Effector CD4-positive, alpha-beta T cell (primary cell): ENCODE results near the gene TMEM187.

ENCODE experiments used
- DNase-seq: peaks from one replicate; pipeline ENCODE4 v3.0.0-alpha.2; 2020

The TMEM187 gene

GRCh38 chrX:154006947-154007346, 34.4 kb downstream of the TMEM187 start:
- DNase-seq: no peak

GRCh38 chrX:154008521-154008920, 36.0 kb downstream of the TMEM187 start:
- DNase-seq: no peak

DNA sequence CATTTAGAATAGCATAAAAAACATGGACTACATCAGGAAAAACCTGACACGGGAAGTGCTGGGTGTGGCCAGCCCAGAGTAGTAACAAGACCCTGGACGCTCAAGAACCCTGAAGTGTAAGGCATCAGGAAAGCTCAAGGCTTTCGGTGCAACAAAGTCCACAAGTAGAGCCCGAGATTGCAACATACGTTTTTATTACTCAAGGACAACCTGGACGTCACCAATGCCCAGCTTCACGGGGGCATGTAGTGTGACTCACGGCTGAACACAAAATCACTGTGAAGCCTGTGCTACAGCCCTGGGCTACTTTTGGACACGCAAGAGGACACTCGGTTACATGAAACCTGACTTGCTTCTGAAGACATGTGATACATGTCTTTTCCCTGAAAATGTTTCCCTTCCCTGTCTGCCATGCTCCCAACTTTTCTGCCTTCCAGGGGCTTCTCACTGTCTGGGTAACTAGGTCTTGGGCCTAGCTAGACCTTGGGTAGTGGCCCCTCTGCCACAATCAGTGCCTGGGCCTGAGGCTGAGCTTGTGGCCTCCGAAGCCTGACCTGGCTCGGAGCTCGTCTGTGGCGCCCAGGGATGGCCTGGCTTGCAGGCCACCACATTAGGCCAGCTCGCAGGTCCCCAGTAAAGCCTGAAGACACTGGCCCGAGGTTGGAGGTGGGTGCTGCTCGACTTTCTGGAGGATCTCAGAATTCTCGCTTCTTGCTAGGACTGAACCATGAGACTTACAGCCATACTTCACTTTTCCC, 38.0 kb downstream of the TMEM187 start:
- no peak for DNase-seq

DNA sequence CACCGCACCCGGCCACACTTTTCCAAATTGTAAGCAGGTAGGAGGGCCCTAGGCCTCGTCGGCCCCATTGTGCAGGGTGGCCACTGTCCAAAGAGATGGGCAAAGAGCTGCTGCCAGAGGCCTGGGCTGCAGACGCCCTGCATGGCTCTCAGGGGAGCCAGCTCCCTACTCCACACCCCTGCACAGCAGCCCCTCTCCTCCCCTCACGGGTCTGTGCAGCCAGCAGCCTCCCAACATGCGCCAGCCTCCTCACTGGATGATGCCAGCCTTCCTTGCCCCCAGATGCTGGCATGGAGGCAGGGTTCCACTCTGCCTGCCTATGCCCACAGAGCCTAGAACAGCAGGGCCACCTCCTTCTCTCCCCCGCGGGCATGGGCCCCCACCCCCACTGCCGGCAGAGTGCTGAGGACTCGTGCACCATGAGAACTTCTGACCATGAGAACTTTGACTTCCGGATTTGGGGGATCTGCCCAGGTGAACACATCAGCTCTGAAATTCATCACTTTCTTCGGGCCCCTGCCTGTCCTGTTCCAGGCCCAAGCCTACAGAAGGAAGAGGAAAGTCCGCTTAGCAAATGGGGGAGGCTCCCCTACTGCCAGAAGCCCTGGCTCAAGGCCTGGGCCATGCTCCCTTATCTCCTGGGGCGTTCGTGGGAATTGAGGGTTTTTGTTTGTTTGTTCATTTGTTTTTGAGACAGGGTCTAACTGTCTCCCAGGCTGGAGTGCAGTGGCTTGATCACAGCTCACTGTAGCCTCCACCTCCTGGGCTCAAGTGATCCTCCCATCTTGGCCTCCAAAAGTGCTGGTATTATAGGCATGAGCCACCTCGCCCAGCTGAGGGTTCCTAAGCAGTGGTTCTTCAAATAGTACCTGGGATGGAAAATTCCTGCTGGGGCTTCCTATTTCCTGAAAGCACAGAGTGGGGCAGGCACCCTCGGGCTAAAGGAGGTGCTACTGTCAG, 39.1 kb downstream of the TMEM187 start:
- no peak for DNase-seq

DNA sequence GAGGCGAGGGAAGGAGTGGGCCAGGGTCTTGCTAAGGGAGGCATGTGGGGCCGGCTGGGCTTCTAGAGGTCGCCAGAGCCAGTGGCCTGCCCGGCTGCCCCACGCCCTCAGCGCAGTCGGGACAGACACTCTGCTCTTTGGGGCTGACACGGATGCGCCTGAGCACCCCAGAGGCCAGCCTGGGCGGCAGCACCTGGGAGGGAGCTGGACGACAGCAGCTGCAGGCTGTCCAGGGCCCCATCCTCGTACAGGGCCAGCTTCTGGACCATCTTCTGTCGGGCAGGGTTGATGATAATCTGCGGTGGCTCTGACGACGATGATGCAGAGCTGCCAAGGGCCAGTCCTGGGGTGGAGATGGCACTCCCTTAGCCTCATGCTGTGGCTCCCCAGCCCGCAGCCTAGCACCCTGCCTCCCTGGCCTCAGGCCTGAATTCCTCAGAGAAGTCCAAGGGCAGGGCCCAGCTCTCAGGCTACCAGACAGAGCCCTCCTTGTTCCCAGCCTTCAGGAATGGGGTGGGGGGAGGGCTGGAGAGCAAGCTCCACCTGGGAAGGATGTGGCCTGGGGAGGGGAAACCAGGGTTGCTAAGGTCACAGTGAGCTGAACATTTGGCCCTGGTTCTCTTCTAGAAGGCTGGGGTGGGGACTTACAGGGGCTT, 39.9 kb downstream of the TMEM187 start:
- no peak for DNase-seq

GRCh38 chrX:154013001-154013421, 40.5 kb downstream of the TMEM187 start:
- DNase-seq: no peak

GRCh38 chrX:154013614-154014360, 41.2 kb downstream of the TMEM187 start:
- DNase-seq: no peak

DNA sequence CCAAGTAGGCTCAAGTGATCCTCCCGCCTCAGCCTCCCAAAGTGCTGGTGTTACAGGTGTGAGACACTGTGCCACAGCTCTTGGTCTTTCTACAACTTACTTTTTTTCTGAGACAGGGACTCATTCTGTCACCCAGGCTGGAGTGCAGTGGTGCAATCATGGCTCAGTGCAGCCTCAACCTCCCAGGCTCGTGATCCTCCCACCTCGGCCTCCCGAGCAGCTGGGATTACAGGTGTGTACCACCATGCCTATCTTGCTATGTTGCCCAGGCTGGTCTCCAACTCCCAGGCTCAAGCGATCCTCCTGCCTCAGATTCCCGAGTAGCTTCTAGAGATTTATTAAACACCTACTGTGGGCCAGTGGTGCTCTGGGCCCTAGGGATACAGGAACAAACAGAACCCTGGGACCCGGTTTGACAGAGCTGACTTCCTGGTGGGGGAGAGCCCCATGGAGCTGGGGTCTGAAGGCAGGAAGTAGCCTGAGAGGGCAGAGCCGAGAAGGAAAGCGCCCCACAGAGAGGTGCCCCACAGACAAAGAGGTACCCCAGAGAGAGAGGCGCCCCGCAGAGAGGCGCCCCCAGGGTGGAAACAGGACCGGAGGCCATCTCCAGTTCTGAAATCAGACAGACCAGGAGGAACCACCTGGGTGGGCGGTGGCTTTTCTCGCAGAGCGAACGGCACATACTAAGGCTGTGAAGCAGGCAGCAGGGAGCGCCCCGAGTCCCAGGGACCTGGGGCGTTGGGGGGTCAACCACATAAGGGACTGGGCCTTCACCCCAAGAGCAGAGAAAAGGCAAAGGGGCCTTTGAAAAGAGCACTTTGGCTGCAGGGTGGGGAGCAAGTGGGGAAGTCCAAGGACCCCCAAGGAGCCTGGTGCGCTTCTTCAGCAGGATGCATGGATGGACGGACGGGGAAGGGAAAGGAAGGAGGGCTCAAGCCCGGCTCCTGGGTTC, 42.2 kb downstream of the TMEM187 start:
- no peak for DNase-seq

DNA sequence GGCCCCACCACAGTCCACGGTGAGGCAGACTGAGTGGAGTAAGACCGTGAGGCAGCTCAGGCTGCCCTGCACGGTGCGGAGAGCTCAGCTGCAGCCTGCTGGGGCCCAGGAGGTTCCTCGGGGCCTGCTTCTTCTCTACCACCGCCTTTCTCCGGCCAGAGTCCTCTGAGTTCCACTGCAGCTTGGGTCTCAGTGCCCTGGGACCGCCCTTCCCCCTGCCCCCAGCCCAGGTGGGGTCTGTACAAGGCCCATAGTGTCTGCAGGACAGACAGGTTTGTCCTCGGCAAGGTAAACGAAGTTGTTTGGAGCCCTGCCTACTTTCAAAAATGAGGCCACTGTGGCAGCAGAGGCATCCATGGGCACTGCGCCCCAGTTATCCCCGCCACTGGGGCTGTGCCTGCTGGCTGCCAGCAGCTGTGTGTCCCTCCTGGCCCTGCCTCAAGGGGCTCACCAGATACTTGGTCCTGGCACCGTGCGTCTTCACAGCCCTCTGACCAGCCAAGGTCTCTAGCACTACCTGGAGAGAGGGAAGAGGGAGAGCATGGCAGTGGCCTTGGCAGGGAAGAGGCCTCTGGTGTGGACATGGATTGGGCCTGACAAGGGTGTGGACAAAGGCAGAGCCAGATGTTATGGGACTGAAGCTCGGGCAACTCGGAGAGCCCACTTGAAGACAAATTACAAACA, 43.2 kb downstream of the TMEM187 start:
- DNase-seq: no peak

DNA sequence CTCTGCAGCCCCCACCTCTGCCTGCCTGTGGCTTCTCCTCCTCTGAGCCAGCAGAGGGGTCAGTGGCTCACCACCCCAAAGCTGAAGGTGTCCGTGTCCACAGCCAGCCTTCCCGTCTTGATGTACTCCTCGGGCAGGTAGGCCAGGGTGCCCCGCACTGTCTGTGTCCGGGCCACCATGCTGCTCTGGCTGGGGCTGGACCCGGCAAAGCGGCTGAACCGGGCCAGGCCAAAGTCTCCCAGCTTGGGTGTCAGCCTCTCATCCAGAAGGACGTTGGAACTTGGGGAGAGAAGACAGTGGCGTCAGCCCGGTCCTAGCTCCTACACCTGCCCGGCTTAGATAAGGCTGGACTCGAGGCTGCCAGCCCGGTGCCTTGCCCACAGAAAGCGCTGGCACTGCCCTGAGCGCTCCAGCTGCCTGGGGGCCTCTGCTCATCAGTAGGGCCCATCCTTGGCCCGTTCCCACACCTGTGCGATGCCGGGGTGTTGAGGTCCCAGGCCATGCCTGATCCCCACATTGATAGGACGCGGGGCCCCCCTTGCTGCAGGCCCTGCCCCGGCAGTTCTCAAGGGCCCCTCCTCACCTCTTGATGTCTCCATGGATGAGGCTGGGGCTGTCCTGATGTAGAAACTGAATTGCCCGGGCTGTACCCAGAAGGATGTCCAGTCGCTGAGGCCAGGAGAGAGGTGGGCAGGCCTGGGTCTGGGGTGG, 44.0 kb downstream of the TMEM187 start:
- no peak for DNase-seq

DNA sequence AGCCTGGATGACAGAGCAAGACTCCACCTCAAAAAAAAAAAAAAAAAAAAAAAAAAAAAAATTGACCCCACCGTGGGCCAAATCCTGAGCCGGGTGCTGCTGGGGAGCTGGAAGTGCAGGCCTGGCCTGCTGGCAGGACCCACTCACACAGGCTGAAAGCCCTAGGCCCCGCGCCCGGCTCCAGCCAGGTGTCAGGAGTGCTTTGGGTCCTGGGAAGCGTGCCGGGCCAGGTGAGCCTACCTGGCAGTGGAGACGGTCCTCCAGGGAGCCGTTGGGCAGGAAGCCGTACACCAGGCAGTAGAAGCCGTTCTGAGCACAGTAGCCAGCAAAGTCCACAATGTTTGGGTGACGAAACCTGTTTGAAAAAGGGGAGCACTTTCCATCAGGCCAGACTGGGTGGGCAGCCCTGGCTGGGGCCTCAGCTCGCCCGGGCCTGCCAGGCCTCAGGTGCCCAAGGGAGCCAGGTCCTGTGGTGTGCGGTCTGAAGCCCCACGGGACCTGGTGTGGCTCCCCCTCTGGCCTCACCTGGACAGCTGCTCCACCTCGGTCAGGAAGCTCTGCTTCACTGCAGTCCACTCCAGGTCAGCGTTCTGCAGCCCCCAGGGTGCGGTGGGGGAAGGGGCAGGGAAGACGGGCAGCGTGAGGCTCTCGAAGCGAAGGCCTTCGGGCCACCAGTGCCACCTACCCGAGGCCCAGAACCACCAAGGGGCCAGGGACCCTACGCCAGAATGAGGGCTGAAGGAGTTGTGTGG, 45.4 kb downstream of the TMEM187 start:
- DNase-seq: no peak

- DNase-seq: no peak
Observed at GRCh38 chrX:154018518-154019060, 46.0 kb downstream of the TMEM187 start.

- DNase-seq: no peak
Observed at GRCh38 chrX:154019061-154019621, 46.6 kb downstream of the TMEM187 start.

DNA sequence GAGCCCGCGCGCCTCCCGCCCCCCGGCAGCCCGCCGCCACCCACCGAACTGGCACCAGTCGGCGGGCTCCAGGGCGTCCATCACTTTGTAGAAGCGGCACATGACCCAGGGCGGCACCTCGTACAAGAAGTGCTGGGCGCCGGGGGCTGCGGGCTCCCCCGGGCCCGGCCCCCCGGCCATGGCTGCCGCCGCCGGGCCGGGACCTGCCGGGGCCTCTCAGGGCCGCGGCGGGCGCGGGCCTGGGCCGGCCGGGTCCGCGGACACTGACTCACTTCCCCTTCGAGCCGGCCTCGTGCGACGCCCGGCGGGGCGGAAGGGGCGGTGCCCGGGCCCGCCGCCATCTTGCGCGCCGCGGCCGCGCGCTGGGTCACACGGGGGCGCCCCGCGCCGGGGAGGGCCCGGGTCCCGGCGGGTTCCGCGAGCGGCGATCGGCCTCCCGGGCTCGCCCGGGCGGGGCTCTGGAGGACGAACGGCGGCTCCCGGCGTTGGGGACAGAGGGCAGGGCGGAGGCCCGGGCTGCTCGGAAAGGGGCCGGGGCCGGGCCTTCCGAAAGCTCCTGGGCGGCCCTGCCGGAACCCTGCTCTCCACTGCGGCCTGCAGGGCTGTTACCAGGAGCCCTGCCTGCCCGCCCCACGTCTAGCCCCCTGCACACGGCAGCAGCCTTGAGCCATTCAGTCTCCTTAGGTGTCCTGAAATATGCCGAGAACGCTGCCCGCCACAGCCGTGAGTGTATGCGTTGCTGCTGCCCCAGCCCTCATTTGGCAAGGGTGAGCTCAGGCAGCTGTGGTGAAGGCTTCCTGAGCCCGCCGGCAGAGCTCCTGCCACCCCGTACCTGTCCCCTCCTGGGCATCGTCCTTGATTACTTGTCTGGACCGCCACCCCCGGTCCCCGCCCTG, 47.3 kb downstream of the TMEM187 start, which contains the start of gene IRAK1:
TSS of gene IRAK1 (minus strand) at position 270 of the 896 bp plus-strand sequence. CDS start at position 180, 90 bp downstream.
- DNase-seq: peak; percentile 29

DNA sequence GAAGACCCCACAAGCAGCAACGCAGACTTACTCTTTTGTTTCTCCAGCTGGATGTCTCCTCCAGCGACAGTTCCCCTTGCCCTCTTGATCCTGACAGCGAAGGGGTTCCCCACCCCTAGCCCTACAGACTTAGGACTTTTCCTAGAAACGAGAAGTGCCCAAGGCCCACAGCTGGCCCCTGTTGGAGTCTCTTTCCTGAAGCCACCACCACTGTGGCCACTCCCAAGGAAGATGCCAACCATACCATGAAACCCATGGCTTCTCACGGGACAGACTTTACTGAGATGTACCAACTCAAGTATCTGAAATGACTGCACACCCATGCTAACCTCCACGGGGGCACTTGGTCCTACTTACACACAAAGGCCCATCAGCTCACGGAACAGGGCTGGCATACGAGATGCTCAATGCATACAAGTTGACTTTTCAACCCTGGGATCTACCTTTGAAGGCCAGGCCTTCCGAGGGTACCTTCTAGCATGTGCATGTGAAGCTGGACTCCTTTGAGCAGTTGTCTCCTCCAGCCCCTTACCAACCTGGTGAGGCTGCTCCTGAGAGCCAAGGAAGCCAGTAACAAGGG, 48.1 kb downstream of the TMEM187 start:
- no peak for DNase-seq

GRCh38 chrX:154021131-154021611, 48.6 kb downstream of the TMEM187 start:
- no peak for DNase-seq

- no peak for DNase-seq
Observed at GRCh38 chrX:154022108-154022507, 49.6 kb downstream of the TMEM187 start.
